ENCODE results near the gene PPIL1.

DNA sequence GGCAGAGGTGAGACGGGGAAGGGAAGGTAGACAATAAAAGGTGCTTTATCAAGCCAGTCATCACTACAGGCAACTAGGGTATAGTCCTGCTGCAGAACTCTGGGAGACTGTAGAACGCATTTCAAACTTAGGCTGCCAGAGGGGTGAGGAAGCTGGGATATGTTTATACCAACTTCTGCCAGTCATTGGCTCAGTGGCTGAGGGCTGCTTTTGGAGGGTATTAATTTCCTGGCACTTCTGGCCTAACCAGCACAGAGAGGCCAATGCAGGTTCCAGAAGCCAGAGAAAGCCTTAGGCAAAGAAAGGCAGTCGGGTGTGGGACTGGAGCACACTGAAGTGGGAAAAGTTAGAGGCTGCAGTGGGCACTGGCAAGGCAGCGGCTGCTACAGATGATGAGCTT is 31.4 kb downstream of the PPIL1 start:
- TF ChIP-seq, protein P1, sequence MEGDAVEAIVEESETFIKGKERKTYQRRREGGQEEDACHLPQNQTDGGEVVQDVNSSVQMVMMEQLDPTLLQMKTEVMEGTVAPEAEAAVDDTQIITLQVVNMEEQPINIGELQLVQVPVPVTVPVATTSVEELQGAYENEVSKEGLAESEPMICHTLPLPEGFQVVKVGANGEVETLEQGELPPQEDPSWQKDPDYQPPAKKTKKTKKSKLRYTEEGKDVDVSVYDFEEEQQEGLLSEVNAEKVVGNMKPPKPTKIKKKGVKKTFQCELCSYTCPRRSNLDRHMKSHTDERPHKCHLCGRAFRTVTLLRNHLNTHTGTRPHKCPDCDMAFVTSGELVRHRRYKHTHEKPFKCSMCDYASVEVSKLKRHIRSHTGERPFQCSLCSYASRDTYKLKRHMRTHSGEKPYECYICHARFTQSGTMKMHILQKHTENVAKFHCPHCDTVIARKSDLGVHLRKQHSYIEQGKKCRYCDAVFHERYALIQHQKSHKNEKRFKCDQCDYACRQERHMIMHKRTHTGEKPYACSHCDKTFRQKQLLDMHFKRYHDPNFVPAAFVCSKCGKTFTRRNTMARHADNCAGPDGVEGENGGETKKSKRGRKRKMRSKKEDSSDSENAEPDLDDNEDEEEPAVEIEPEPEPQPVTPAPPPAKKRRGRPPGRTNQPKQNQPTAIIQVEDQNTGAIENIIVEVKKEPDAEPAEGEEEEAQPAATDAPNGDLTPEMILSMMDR (conservative IDR thresholded peaks at IDR 0.05 in 1 of 2, IDR thresholded peaks at IDR 0.05 in 1 of 2; ENCODE audit: low read depth in 1 of 2, low read length in 2 of 2), result no peak
- TF ChIP-seq EZH2 (IDR thresholded peaks at IDR 0.05; ENCODE audit: low read length, missing control alignments), result no peak

All from fibroblast of lung (primary cell).